Measurements from ENCODE around the gene PCNX1.

- no peak for TF ChIP-seq CTCF (IDR thresholded peaks at IDR 0.05)
- TF ChIP-seq POLR2A (IDR thresholded peaks at IDR 0.05): no peak
Measured at GRCh38 chr14:70908935-70909641, 1.8 kb downstream of the PCNX1 start.

Measured in esophagus squamous epithelium (tissue), 4 donors.